Spleen (tissue), 11 donors: ENCODE data around the gene ZNF283. TPM values are rescaled to one million over a fixed set of nuclear protein-coding genes. Genes with fewer than 3 reads are reported as not detected.

ENCODE experiments used
- DNase-seq: peaks from one replicate; pipeline ENCODE4 v3.0.0-alpha.2; 2020
- H3K27ac ChIP-seq, 8 donors: fragments of 200-600 bp; sonication (generic) in 7 of 8; 1 replicate in 4 of 8; 2 replicates in 4 of 8; pipeline versions ENCODE4 v1.5.0 to v1.8.0; 2016 to 2021; ENCODE audit warnings: inconsistent platforms in 4 of 8, mild to moderate bottlenecking in 4 of 8, moderate library complexity in 1 of 8
- H3K27me3 ChIP-seq, 7 donors: fragments of 200-600 bp; sonication (generic) in 6 of 7; replicated peaks in 1 of 7; 1 replicate in 4 of 7; 2 replicates in 3 of 7; pipeline versions ENCODE4 v1.5.0 to v1.8.0; 2016 to 2021; ENCODE audit warnings: inconsistent platforms in 3 of 7, mild to moderate bottlenecking in 1 of 7
- H3K36me3 ChIP-seq, 6 donors: fragments of 200-600 bp; sonication (generic) in 5 of 6; 1 replicate in 4 of 6; 2 replicates in 2 of 6; pipeline versions ENCODE4 v1.5.0 to v1.8.0; 2016 to 2021; ENCODE audit warnings: inconsistent platforms in 2 of 6
- H3K4me1 ChIP-seq, 6 donors: fragments of 200-600 bp; sonication (generic) in 5 of 6; 1 replicate in 3 of 6; 2 replicates in 3 of 6; pipeline versions ENCODE4 v1.5.0 to v1.8.0; 2016 to 2021; ENCODE audit warnings: inconsistent platforms in 3 of 6
- H3K4me3 ChIP-seq, 8 donors: fragments of 200-600 bp; sonication (generic) in 7 of 8; 1 replicate in 4 of 8; 2 replicates in 4 of 8; pipeline versions ENCODE4 v1.5.0 to v1.8.0; 2016 to 2021; ENCODE audit warnings: inconsistent platforms in 4 of 8, mild to moderate bottlenecking in 4 of 8, moderate library complexity in 2 of 8
- H3K9me3 ChIP-seq, 8 donors: fragments of 200-600 bp; sonication (generic) in 7 of 8; 1 replicate in 4 of 8; 2 replicates in 4 of 8; pipeline versions ENCODE4 v1.5.0 to v1.8.0; 2016 to 2021; ENCODE audit warnings: inconsistent platforms in 4 of 8
- CTCF ChIP-seq, 11 experiments: fragments of 200-600 bp in 7 of 11; fragments of 450-650 bp in 4 of 11; sonication (generic) in 4 of 11; IDR thresholded peaks in 8 of 11; conservative IDR thresholded peaks in 3 of 11; 1 replicate in 7 of 11; 2 replicates in 4 of 11; pipeline versions ENCODE4 v1.4.0 to v1.8.0; 2016 to 2021; ENCODE audit warnings: antibody characterized with exemption in 11 of 11, inconsistent platforms in 4 of 11, mild to moderate bottlenecking in 1 of 11
- POLR2A ChIP-seq, 3 donors: fragments of 450-650 bp; IDR thresholded peaks; one replicate each; pipeline ENCODE4 v1.5.1; 2017; ENCODE audit warnings: antibody characterized with exemption in 3 of 3, mild to moderate bottlenecking in 1 of 3
- POLR2AphosphoS5 ChIP-seq, 3 donors: sonication (generic); formaldehyde crosslinking; IDR thresholded peaks; one replicate each; pipeline ENCODE4 v1.5.1; 2017; ENCODE audit warnings: antibody characterized with exemption in 3 of 3
- WGBS, 5 donors: extraction: QIAGEN DNeasy Blood & Tissue Kit in 3 of 5; methylation state at CpG; one replicate each; pipeline versions ENCODE4 v1.1.5 to v1.1.7; 2013 to 2018; 5-methylcytosine and 5-hydroxymethylcytosine counted together
- intact Hi-C: fragments of 100-400 bp; cut with DNase I; formaldehyde crosslinking; loops from one replicate; pipeline ENCODE4 v1.15.0; 2023; ENCODE audit warnings: low total_unique reads
- polyA plus RNA-seq, 3 donors: library from polyadenylated mRNA; stranded (reverse); fragments of 200-250 nt; gene quantifications; one replicate each; pipeline ENCODE4 v1.2.1, GENCODE V29; 2013
- total RNA-seq, 7 donors: library from RNA; depleted of rRNA in 3 of 7; stranded (reverse); fragments of >200 nt in 3 of 7; fragmentation: NEBNext Ultra II Directional in 4 of 7; extraction: Animal tissue kit (Norgen Biotek cat#: 25700) in 4 of 7; gene quantifications; one replicate each; pipeline versions ENCODE4 v1.1.0 to v1.2.1, GENCODE V29; 2016 to 2021
- donor health status: healthy with polysubstance abuse.
- donor health status: DM: no; HTN: no; CAD: no; lungs with moderate emphysema.
- donor health status: DM: no; HTN: no; CAD: no.
- donor health status: Bipolar disorder and iron deficiency.
- donor health status: healthy.
- donor health status: DM: no; HTN: no; CAD: no.
- donor health status: DM: yes; HTN: yes; CAD: no.

Gene ZNF283
- total and polyA plus RNA-seq, 10 donors, result 1.1 to 15.6 (median 10.6) TPM

GRCh38 chr19:43807651-43808050 is 19.5 kb upstream of the ZNF283 start:
- no peaks in the 10 kb centered on the region for H3K36me3 ChIP-seq
- no peak overlapping the region for H3K4me3 ChIP-seq
- intact Hi-C loops, result no loop called here
- no peak overlapping the region for H3K27ac ChIP-seq
- H3K9me3 ChIP-seq, result no peaks in the 10 kb centered on the region
- no peak for TF ChIP-seq POLR2AphosphoS5 (IDR thresholded peaks at IDR 0.05)
- no peak for TF ChIP-seq POLR2A (IDR thresholded peaks at IDR 0.05)
- no peak for TF ChIP-seq CTCF (IDR thresholded peaks at IDR 0.05 in 8 of 11, conservative IDR thresholded peaks at IDR 0.05 in 3 of 11)
- H3K4me1 ChIP-seq, result peaks cover 0 to 6% (median 0%) of the 10 kb centered on the region in 6 donors
- no peak for DNase-seq
- peaks cover 0 to 13% (median 0%) of the 10 kb centered on the region in 7 donors for H3K27me3 ChIP-seq

GRCh38 chr19:43809762-43810696 is 17.1 kb upstream of the ZNF283 start:
- WGBS, 5 donors, result 32 to 39% (median 35%) methylated on average over 6 to 8 of the region's 8 CpGs
- Histone ChIP-seq H3K27me3 (peaks cover 0 to 13% (median 0%) of the 10 kb centered on the region in 7 donors), H3K36me3 (no peaks in the 10 kb centered on the region), H3K4me1 (peaks cover 0 to 6% (median 0%) of the 10 kb centered on the region in 6 donors), H3K9me3 (no peaks in the 10 kb centered on the region), H3K27ac (no peak overlapping the region), H3K4me3 (no peak overlapping the region)
- intact Hi-C loops, result no loop called here
- TF ChIP-seq POLR2A (IDR thresholded peaks at IDR 0.05) (no peak), POLR2AphosphoS5 (IDR thresholded peaks at IDR 0.05) (no peak), CTCF (IDR thresholded peaks at IDR 0.05 in 8 of 11, conservative IDR thresholded peaks at IDR 0.05 in 3 of 11) (peak; percentile 37 to 77 (median 62))
- no peak for DNase-seq

GRCh38 chr19:43811837-43812236 is 15.3 kb upstream of the ZNF283 start:
- Histone ChIP-seq H3K9me3 (no peaks in the 10 kb centered on the region), H3K4me3 (no peak overlapping the region), H3K27ac (no peak overlapping the region), H3K4me1 (peaks cover 0 to 6% (median 0%) of the 10 kb centered on the region in 6 donors), H3K36me3 (no peaks in the 10 kb centered on the region), H3K27me3 (peaks cover 0 to 13% (median 0%) of the 10 kb centered on the region in 7 donors)
- DNase-seq, result no peak
- TF ChIP-seq POLR2A (IDR thresholded peaks at IDR 0.05) (no peak), POLR2AphosphoS5 (IDR thresholded peaks at IDR 0.05) (no peak), CTCF (IDR thresholded peaks at IDR 0.05 in 8 of 11, conservative IDR thresholded peaks at IDR 0.05 in 3 of 11) (no peak)
- 33 to 58% (median 50%) methylated on average over 1 of the region's 1 CpG for WGBS, 5 donors
- intact Hi-C loops, result no loop called here

GRCh38 chr19:43812259-43812658 is 14.9 kb upstream of the ZNF283 start:
- no peaks in the 10 kb centered on the region for H3K9me3 ChIP-seq
- 54 to 86% (median 71%) methylated on average over 1 of the region's 1 CpG for WGBS, 5 donors
- no peak for DNase-seq
- peaks cover 0 to 13% (median 0%) of the 10 kb centered on the region in 7 donors for H3K27me3 ChIP-seq
- H3K36me3 ChIP-seq, result no peaks in the 10 kb centered on the region
- no peak overlapping the region for H3K27ac ChIP-seq
- intact Hi-C loops, result no loop called here
- TF ChIP-seq CTCF (IDR thresholded peaks at IDR 0.05 in 8 of 11, conservative IDR thresholded peaks at IDR 0.05 in 3 of 11) (no peak), POLR2AphosphoS5 (IDR thresholded peaks at IDR 0.05) (no peak), POLR2A (IDR thresholded peaks at IDR 0.05) (no peak)
- no peak overlapping the region for H3K4me3 ChIP-seq
- H3K4me1 ChIP-seq, result peaks cover 0 to 6% (median 0%) of the 10 kb centered on the region in 6 donors
